HepG2 (cell line): ENCODE data around the gene DEFB129. TPM values are rescaled to one million over a fixed set of nuclear protein-coding genes. Genes with fewer than 3 reads are reported as not detected.

Experiments used
- EHMT2 ChIP-seq: fragments of 200-600 bp; sonication (generic); IDR thresholded peaks from 2 replicates; pipeline ENCODE4 v1.7.0; 2017; ENCODE audit warnings: antibody characterized with exemption, low read depth, low read length, borderline replicate concordance
- IRF2 ChIP-seq: IDR thresholded peaks from 2 replicates; pipeline ENCODE4 v1.6.1; 2018; ENCODE audit warnings: missing genetic modification reagents, missing compliant biosample characterization
- KAT2B ChIP-seq: fragments of 150-350 bp; IDR thresholded peaks from 2 replicates; pipeline ENCODE4 v1.6.1; 2014; ENCODE audit warnings: low read depth, low read length, borderline replicate concordance
- MAFG ChIP-seq: sonication (generic); formaldehyde crosslinking; IDR thresholded peaks from 2 replicates; pipeline ENCODE4 v1.5.1; 2020; ENCODE audit warnings: mild to moderate bottlenecking, missing genetic modification reagents
- NFYC ChIP-seq: IDR thresholded peaks from 2 replicates; pipeline ENCODE4 v1.6.1; 2016; ENCODE audit warnings: missing genetic modification reagents, missing compliant biosample characterization
- PPARG ChIP-seq: conservative IDR thresholded peaks from 2 replicates; pipeline ENCODE4 v1.6.1; 2016; ENCODE audit warnings: missing biosample characterization, missing genetic modification reagents
- RAD21 ChIP-seq: fragments of 450-650 bp; formaldehyde crosslinking; IDR thresholded peaks from 2 replicates; pipeline ENCODE4 v1.5.0; 2020; ENCODE audit warnings: mild to moderate bottlenecking
- RAD51 ChIP-seq: fragments of 450-650 bp; IDR thresholded peaks from 2 replicates; pipeline ENCODE4 v1.6.1; 2016; ENCODE audit warnings: borderline replicate concordance
- SIN3B ChIP-seq: fragments of 150-350 bp; IDR thresholded peaks from 2 replicates; pipeline ENCODE4 v1.6.1; 2014; ENCODE audit warnings: low read length
- ZBTB20 ChIP-seq: sonication (generic); formaldehyde crosslinking; IDR thresholded peaks from 2 replicates; pipeline ENCODE4 v1.8.1; 2023; ENCODE audit warnings: missing genetic modification reagents, low read depth, mild to moderate bottlenecking, borderline replicate concordance
- ZNF10 ChIP-seq: sonication (generic); formaldehyde crosslinking; IDR thresholded peaks from 2 replicates; pipeline ENCODE4 v1.4.0; 2020; ENCODE audit warnings: mild to moderate bottlenecking, low read depth, missing genetic modification reagents, borderline replicate concordance
- ZNF138 ChIP-seq: sonication (generic); formaldehyde crosslinking; IDR thresholded peaks from 2 replicates; pipeline ENCODE4 v1.5.0; 2020; ENCODE audit warnings: mild to moderate bottlenecking, low read depth, missing genetic modification reagents
- ZNF777 ChIP-seq: sonication (generic); formaldehyde crosslinking; IDR thresholded peaks from 2 replicates; pipeline ENCODE4 v1.4.0; 2020; ENCODE audit warnings: missing genetic modification reagents
- polyA plus RNA-seq, 8 experiments: library from polyadenylated mRNA; depleted of rRNA in 3 of 8; stranded (reverse) in 7 of 8; unstranded in 1 of 8; fragments of >200 nt; fragmentation: Illumina TruSeq in 4 of 8; extraction: Trizol in 4 of 8; gene quantifications; 2 replicates each; pipeline versions ENCODE4 v1.2.1 to v1.2.3, GENCODE V29; 2011 to 2016; ENCODE audit warnings: low read depth in 4 of 8, missing spikeins in 1 of 8, mixed read lengths in 1 of 8; ENCODE audit not compliant: insufficient read depth in 1 of 8
- total RNA-seq, 5 experiments: library from RNA; depleted of rRNA; stranded (reverse); fragments of >200 nt; fragmentation: Illumina TruSeq; extraction: Trizol; gene quantifications; 2 replicates each; pipeline ENCODE4 v1.2.3, GENCODE V29; 2016; ENCODE audit warnings: low read depth in 1 of 5
- TF ChIP-seq, protein P1 (sequence below): sonication (generic); formaldehyde crosslinking; conservative IDR thresholded peaks from 2 replicates; pipeline ENCODE4 v1.4.0; 2020; ENCODE audit warnings: missing genetic modification reagents
- TF ChIP-seq, protein P2 (sequence below): sonication (generic); formaldehyde crosslinking; IDR thresholded peaks from 2 replicates; pipeline ENCODE4 v1.4.0; 2020; ENCODE audit warnings: low read depth, missing genetic modification reagents
- TF ChIP-seq, protein P3 (sequence below): sonication (generic); formaldehyde crosslinking; IDR thresholded peaks from 2 replicates; pipeline ENCODE4 v1.4.0; 2020; ENCODE audit warnings: missing genetic modification reagents, borderline replicate concordance
- TF ChIP-seq, protein P4 (sequence below): sonication (generic); formaldehyde crosslinking; IDR thresholded peaks from 2 replicates; pipeline ENCODE4; 2020; ENCODE audit warnings: missing genetic modification reagents, mild to moderate bottlenecking, borderline replicate concordance

Gene DEFB129
- total and polyA plus RNA-seq, 2 of the 13 experiments (the other 11 are each of a cell fraction or from before 2014, with no cell fraction given) = not detected

DNA sequence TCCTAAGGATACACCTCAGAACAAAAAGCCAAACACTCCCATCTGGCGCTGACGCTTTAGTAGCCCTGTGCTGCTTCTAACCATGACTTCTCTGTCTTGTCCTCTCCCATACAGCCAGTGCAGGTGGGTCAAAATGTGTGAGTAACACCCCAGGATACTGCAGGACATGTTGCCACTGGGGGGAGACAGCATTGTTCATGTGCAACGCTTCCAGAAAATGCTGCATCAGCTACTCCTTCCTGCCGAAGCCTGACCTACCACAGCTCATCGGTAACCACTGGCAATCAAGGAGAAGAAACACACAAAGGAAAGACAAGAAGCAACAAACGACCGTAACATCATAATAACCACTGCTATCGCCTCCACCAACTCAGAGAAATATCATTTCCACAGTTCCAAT lies 31.9 kb downstream of the DEFB129 start (continued):
- TF ChIP-seq ZNF10 (CRISPR knock-in tag) (no peak), ZNF138 (CRISPR knock-in tag) (no peak), ZNF777 (no peak), PPARG (CRISPR knock-in tag) (no peak), RAD21 (CRISPR knock-in tag) (peak; percentile 59), RAD51 (no peak), MAFG (CRISPR knock-in tag) (peak; percentile 98), IRF2 (CRISPR knock-in tag) (0 out of 2 replicates have a peak, but pooled peaks have one; percentile 36), ZBTB20 (CRISPR knock-in tag) (no peak), EHMT2 (no peak), SIN3B (no peak), NFYC (CRISPR knock-in tag) (no peak), KAT2B (no peak)
- TF ChIP-seq, protein P1, sequence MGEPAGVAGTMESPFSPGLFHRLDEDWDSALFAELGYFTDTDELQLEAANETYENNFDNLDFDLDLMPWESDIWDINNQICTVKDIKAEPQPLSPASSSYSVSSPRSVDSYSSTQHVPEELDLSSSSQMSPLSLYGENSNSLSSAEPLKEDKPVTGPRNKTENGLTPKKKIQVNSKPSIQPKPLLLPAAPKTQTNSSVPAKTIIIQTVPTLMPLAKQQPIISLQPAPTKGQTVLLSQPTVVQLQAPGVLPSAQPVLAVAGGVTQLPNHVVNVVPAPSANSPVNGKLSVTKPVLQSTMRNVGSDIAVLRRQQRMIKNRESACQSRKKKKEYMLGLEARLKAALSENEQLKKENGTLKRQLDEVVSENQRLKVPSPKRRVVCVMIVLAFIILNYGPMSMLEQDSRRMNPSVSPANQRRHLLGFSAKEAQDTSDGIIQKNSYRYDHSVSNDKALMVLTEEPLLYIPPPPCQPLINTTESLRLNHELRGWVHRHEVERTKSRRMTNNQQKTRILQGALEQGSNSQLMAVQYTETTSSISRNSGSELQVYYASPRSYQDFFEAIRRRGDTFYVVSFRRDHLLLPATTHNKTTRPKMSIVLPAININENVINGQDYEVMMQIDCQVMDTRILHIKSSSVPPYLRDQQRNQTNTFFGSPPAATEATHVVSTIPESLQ (CRISPR knock-in tag) = no peak
- TF ChIP-seq, protein P2, sequence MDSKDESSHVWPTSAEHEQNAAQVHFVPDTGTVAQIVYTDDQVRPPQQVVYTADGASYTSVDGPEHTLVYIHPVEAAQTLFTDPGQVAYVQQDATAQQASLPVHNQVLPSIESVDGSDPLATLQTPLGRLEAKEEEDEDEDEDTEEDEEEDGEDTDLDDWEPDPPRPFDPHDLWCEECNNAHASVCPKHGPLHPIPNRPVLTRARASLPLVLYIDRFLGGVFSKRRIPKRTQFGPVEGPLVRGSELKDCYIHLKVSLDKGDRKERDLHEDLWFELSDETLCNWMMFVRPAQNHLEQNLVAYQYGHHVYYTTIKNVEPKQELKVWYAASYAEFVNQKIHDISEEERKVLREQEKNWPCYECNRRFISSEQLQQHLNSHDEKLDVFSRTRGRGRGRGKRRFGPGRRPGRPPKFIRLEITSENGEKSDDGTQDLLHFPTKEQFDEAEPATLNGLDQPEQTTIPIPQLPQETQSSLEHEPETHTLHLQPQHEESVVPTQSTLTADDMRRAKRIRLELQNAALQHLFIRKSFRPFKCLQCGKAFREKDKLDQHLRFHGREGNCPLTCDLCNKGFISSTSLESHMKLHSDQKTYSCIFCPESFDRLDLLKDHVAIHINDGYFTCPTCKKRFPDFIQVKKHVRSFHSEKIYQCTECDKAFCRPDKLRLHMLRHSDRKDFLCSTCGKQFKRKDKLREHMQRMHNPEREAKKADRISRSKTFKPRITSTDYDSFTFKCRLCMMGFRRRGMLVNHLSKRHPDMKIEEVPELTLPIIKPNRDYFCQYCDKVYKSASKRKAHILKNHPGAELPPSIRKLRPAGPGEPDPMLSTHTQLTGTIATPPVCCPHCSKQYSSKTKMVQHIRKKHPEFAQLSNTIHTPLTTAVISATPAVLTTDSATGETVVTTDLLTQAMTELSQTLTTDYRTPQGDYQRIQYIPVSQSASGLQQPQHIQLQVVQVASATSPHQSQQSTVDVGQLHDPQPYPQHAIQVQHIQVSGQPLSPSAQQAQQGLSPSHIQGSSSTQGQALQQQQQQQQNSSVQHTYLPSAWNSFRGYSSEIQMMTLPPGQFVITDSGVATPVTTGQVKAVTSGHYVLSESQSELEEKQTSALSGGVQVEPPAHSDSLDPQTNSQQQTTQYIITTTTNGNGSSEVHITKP (CRISPR knock-in tag) = peak; percentile 26; the same call in 1 of the 2 replicates
- TF ChIP-seq, protein P3, sequence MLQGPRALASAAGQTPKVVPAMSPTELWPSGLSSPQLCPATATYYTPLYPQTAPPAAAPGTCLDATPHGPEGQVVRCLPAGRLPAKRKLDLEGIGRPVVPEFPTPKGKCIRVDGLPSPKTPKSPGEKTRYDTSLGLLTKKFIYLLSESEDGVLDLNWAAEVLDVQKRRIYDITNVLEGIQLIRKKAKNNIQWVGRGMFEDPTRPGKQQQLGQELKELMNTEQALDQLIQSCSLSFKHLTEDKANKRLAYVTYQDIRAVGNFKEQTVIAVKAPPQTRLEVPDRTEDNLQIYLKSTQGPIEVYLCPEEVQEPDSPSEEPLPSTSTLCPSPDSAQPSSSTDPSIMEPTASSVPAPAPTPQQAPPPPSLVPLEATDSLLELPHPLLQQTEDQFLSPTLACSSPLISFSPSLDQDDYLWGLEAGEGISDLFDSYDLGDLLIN = no peak
- TF ChIP-seq, protein P4, sequence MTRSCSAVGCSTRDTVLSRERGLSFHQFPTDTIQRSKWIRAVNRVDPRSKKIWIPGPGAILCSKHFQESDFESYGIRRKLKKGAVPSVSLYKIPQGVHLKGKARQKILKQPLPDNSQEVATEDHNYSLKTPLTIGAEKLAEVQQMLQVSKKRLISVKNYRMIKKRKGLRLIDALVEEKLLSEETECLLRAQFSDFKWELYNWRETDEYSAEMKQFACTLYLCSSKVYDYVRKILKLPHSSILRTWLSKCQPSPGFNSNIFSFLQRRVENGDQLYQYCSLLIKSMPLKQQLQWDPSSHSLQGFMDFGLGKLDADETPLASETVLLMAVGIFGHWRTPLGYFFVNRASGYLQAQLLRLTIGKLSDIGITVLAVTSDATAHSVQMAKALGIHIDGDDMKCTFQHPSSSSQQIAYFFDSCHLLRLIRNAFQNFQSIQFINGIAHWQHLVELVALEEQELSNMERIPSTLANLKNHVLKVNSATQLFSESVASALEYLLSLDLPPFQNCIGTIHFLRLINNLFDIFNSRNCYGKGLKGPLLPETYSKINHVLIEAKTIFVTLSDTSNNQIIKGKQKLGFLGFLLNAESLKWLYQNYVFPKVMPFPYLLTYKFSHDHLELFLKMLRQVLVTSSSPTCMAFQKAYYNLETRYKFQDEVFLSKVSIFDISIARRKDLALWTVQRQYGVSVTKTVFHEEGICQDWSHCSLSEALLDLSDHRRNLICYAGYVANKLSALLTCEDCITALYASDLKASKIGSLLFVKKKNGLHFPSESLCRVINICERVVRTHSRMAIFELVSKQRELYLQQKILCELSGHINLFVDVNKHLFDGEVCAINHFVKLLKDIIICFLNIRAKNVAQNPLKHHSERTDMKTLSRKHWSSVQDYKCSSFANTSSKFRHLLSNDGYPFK (CRISPR knock-in tag) = no peak
